ENCODE results near the gene RPS6KA1.

- no peak for TF ChIP-seq ELK1 (IDR thresholded peaks at IDR 0.05; ENCODE audit: borderline replicate concordance, low read depth, low read length)
- no peak for TF ChIP-seq CTCF (conservative IDR thresholded peaks at IDR 0.05; ENCODE audit: low read depth, low read length)
- TF ChIP-seq SMC3 (IDR thresholded peaks at IDR 0.05; ENCODE audit: low read depth, low read length), result no peak
- no peak for TF ChIP-seq FOS (IDR thresholded peaks at IDR 0.05; ENCODE audit: low read depth, low read length)
These were observed 85.3 kb downstream of the RPS6KA1 start for GRCh38 chr1:26614655-26615411.
